Skeletal muscle tissue (tissue), 4 donors: ENCODE measurements around the gene PRKG1. TPM values are rescaled to one million over a fixed set of nuclear protein-coding genes. Genes with fewer than 3 reads are reported as not detected.

Source experiments
- H3K27ac ChIP-seq: one replicate; pipeline ENCODE4 v1.7.0; 2013; ENCODE audit warnings: mild to moderate bottlenecking, low read depth, low read length, inconsistent platforms
- H3K27me3 ChIP-seq, 3 donors: one replicate each; pipeline ENCODE4 v1.7.0; 2013; ENCODE audit warnings: low read length in 3 of 3; ENCODE audit not compliant: control insufficient read depth in 3 of 3, insufficient read depth in 3 of 3
- H3K36me3 ChIP-seq, 3 donors: one replicate each; pipeline ENCODE4 v1.7.0; 2013; ENCODE audit warnings: low read length in 3 of 3; ENCODE audit not compliant: control insufficient read depth in 3 of 3, insufficient read depth in 3 of 3
- H3K4me1 ChIP-seq, 3 donors: one replicate each; pipeline ENCODE4 v1.7.0; 2013; ENCODE audit warnings: low read length in 3 of 3, mild to moderate bottlenecking in 3 of 3; ENCODE audit not compliant: control insufficient read depth in 3 of 3, insufficient read depth in 3 of 3
- H3K4me3 ChIP-seq, 3 donors: one replicate each; pipeline ENCODE4 v1.7.0; 2013; ENCODE audit warnings: low read length in 3 of 3
- H3K9ac ChIP-seq, 3 donors: one replicate each; pipeline ENCODE4 v1.7.0; 2013; ENCODE audit warnings: low read length in 3 of 3, mild to moderate bottlenecking in 3 of 3, moderate library complexity in 2 of 3, low read depth in 1 of 3
- H3K9me3 ChIP-seq, 3 donors: one replicate each; pipeline ENCODE4 v1.7.0; 2013; ENCODE audit warnings: low read length in 3 of 3; ENCODE audit not compliant: control insufficient read depth in 3 of 3
- total RNA-seq: library from RNA; depleted of rRNA; stranded (reverse); fragments of >200 nt; gene quantifications from one replicate; pipeline ENCODE4 v1.2.3, GENCODE V29; 2014
- donor health status: Osteomylitis.

The PRKG1 gene
- total RNA-seq, 1 donor from 2014 or later: 44.9 TPM

GRCh38 chr10:51406581-51406980, 332.3 kb downstream of the PRKG1 start:
- Histone ChIP-seq H3K9ac (no peak overlapping the region), H3K27ac (no peak overlapping the region), H3K9me3 (no peaks in the 10 kb centered on the region), H3K4me1 (peaks cover 2 to 9% (median 8%) of the 10 kb centered on the region in 3 donors), H3K27me3 (no peaks in the 10 kb centered on the region), H3K4me3 (no peak overlapping the region), H3K36me3 (no peaks in the 10 kb centered on the region)

- Histone ChIP-seq H3K36me3 (no peaks in the 10 kb centered on the region), H3K4me3 (no peak overlapping the region), H3K27me3 (no peaks in the 10 kb centered on the region), H3K9me3 (no peaks in the 10 kb centered on the region), H3K27ac (no peak overlapping the region), H3K9ac (no peak overlapping the region), H3K4me1 (peaks cover 0 to 2% (median 0%) of the 10 kb centered on the region in 3 donors)
Measured at GRCh38 chr10:51416494-51416893, 342.2 kb downstream of the PRKG1 start.

GRCh38 chr10:51419196-51420093, 345.2 kb downstream of the PRKG1 start:
- no peaks in the 10 kb centered on the region for H3K36me3 ChIP-seq
- no peaks in the 10 kb centered on the region for H3K27me3 ChIP-seq
- peaks cover 5 to 16% (median 12%) of the 10 kb centered on the region in 3 donors for H3K4me1 ChIP-seq
- no peak overlapping the region for H3K27ac ChIP-seq
- no peak overlapping the region for H3K9ac ChIP-seq
- no peaks in the 10 kb centered on the region for H3K9me3 ChIP-seq
- H3K4me3 ChIP-seq: no peak overlapping the region

GRCh38 chr10:51421853-51422252, 347.6 kb downstream of the PRKG1 start:
- Histone ChIP-seq H3K9ac (no peak overlapping the region), H3K9me3 (no peaks in the 10 kb centered on the region), H3K4me1 (peaks cover 5 to 16% (median 14%) of the 10 kb centered on the region in 3 donors), H3K4me3 (no peak overlapping the region), H3K27me3 (no peaks in the 10 kb centered on the region), H3K36me3 (no peaks in the 10 kb centered on the region), H3K27ac (peak overlapping the region; percentile 14)

GRCh38 chr10:51422311-51423120, 348.2 kb downstream of the PRKG1 start:
- H3K27ac ChIP-seq: peak overlapping the region; percentile 14
- H3K4me1 ChIP-seq: peaks cover 5 to 16% (median 14%) of the 10 kb centered on the region in 3 donors

GRCh38 chr10:51423121-51423452, 348.8 kb downstream of the PRKG1 start:
- Histone ChIP-seq H3K27me3 (no peaks in the 10 kb centered on the region), H3K27ac (no peak overlapping the region), H3K9ac (no peak overlapping the region), H3K9me3 (no peaks in the 10 kb centered on the region), H3K36me3 (no peaks in the 10 kb centered on the region), H3K4me1 (peaks cover 5 to 16% (median 14%) of the 10 kb centered on the region in 3 donors), H3K4me3 (no peak overlapping the region)

More at GRCh38 chr10:51422311-51423120, 348.2 kb downstream of the PRKG1 start:
- Histone ChIP-seq H3K9ac (no peak overlapping the region), H3K4me3 (peak overlapping the region in 1 of 3 donors; percentile 28), H3K9me3 (no peaks in the 10 kb centered on the region), H3K27me3 (no peaks in the 10 kb centered on the region), H3K36me3 (no peaks in the 10 kb centered on the region)

- Histone ChIP-seq H3K9me3 (no peaks in the 10 kb centered on the region), H3K27me3 (no peaks in the 10 kb centered on the region), H3K4me1 (peaks cover 5 to 16% (median 14%) of the 10 kb centered on the region in 3 donors), H3K4me3 (no peak overlapping the region), H3K27ac (no peak overlapping the region), H3K9ac (no peak overlapping the region), H3K36me3 (no peaks in the 10 kb centered on the region)
Measured at GRCh38 chr10:51425431-51425830, 351.1 kb downstream of the PRKG1 start.

GRCh38 chr10:51427758-51428157, 353.5 kb downstream of the PRKG1 start:
- H3K27me3 ChIP-seq: no peaks in the 10 kb centered on the region
- no peaks in the 10 kb centered on the region for H3K9me3 ChIP-seq
- no peak overlapping the region for H3K27ac ChIP-seq
- peaks cover 0 to 6% (median 4%) of the 10 kb centered on the region in 3 donors for H3K4me1 ChIP-seq
- no peak overlapping the region for H3K9ac ChIP-seq
- no peak overlapping the region for H3K4me3 ChIP-seq
- H3K36me3 ChIP-seq: no peaks in the 10 kb centered on the region

GRCh38 chr10:51430506-51430905, 356.2 kb downstream of the PRKG1 start:
- Histone ChIP-seq H3K27ac (no peak overlapping the region), H3K4me3 (no peak overlapping the region), H3K9me3 (no peaks in the 10 kb centered on the region), H3K4me1 (peaks cover 0 to 8% (median 8%) of the 10 kb centered on the region in 3 donors), H3K36me3 (no peaks in the 10 kb centered on the region), H3K27me3 (no peaks in the 10 kb centered on the region), H3K9ac (no peak overlapping the region)
